SH-SY5Y (cell line): Measurements from ENCODE around the gene PZP.

ENCODE experiments used
- GATA2 ChIP-seq: IDR thresholded peaks from 2 replicates; pipeline ENCODE4 v1.6.1; 2011; ENCODE audit warnings: mild to moderate bottlenecking, low read depth, low read length
- GATA3 ChIP-seq: IDR thresholded peaks from 2 replicates; pipeline ENCODE4 v1.6.1; 2011; ENCODE audit warnings: low read depth, mild to moderate bottlenecking, low read length, moderate library complexity

DNA sequence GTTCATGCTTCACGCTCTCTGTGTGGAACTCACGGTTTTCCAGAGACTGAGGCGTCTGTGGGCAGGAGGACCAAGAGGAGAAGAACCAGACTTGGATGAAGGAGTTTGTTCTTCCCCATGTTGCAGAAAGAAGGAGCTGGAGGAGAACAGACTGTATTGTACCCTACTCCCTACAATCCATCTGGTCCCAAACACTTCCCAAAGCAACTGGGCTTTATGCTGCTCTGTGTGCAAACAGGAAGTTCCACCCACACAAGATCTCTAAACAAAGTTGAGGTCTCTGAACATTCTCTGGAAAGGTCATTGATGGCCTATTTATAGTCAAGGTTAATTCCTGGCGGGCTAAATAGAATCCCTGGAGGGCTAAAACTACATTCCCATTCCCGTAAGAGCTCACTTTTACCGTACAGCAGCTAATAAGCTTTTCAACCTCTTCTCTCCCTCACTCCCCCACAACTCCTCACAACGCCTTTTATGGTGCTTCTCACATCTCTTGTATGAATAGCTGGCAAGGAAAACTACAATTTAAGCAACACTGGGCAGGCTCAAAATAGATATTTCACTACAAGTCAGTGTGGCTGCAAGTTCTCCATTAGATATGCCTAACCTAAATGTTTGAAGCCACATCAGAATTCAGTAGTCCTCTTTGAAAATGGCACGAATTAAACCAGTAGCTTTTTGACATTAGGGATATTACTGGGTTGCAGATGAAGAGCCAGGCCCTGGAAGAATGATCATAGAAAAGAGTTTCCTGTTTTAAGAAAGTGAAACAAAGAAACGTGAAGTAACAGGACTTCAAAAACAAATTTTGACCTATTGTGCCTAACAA, 92.2 kb downstream of the PZP start, which contains the start of gene A2M:
- TF ChIP-seq GATA2 (no peak), GATA3 (no peak)
